Measurements from ENCODE around the gene SNX9. TPM values are rescaled to one million over a fixed set of nuclear protein-coding genes. Genes with fewer than 3 reads are reported as not detected.

SNX9 gene
- total RNA-seq, 1 experiment from 2014 or later: 27.4 TPM

DNA sequence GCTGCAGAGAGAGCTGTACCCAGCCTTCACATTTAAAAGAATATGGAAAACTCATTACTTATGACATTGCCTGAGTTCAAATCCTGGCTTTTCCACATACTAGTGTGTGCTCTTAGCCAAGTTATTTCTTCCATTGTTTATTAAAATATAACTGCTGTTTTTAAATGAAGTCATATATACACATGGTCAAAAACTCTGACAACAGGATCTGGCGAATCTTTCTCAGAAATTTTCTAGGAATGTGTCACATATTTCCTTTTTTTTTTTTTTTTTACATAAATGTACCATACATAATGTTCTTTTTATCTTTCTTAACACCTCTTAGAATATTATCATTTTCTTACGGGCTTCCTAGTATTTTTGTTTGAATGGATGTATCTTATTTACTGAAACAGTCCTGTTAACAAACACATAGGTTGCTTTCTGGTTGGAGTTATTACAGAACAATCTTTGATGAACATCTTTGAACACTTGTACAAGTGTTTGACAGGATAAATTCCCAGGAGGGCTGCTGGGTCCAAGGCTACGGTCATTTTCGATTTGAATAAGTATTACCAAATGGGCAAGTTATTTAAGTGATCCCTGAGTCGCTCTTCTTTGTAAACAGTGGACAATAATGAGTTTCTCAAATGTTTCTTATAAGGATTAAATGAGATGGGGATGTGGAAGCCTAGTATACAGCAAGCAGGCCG lies 1.6 kb upstream of the SNX9 start:
- CTCF ChIA-PET: no interaction called here
- intact Hi-C loops (cut with micrococcal nuclease; ENCODE audit: unreplicated experiment): no loop called here
- Mint-ChIP-seq H3K9me3 (ENCODE audit: unreplicated experiment) (no peaks in the 10 kb centered on the region), H3K27me3 (ENCODE audit: insufficient read depth, unreplicated experiment) (no peaks in the 10 kb centered on the region), H3K4me3 (ENCODE audit: unreplicated experiment) (peak overlapping the region; percentile 93), H3K36me3 (ENCODE audit: insufficient read depth, unreplicated experiment) (peaks cover 8% of the 10 kb centered on the region), H3K27ac (ENCODE audit: unreplicated experiment) (no peak overlapping the region), H3K4me1 (ENCODE audit: low read depth, unreplicated experiment) (peaks cover 9% of the 10 kb centered on the region)
- Histone ChIP-seq H3K4me1 (peaks cover 22% of the 10 kb centered on the region), H3K36me3 (ENCODE audit: control insufficient read depth, insufficient read depth, low read length) (no peaks in the 10 kb centered on the region), H3K27me3 (replicated peaks; ENCODE audit: control insufficient read depth, insufficient read depth, low read length) (no peaks in the 10 kb centered on the region), H3K9me3 (no peaks in the 10 kb centered on the region; the same call in 1 of the 2 replicates), H3K4me3 (ENCODE audit: low read depth, low read length) (no peak overlapping the region)
- POLR2A ChIA-PET: interaction anchor here (1.2 kb wide), 1 partner anchor 58 kb away, joined by 3 read pairs; no protein-coding TSS in a partner anchor
- DNase-seq: no peak
- TF ChIP-seq CTCF (IDR thresholded peaks at IDR 0.05; ENCODE audit: insufficient read depth in 1 of 2, low read depth in 1 of 2, low read length in 1 of 2, severe bottlenecking in 1 of 2, unreplicated experiment in 1 of 2): no peak
- no TSS peak for BruUV-seq (replicated peaks)

DNA sequence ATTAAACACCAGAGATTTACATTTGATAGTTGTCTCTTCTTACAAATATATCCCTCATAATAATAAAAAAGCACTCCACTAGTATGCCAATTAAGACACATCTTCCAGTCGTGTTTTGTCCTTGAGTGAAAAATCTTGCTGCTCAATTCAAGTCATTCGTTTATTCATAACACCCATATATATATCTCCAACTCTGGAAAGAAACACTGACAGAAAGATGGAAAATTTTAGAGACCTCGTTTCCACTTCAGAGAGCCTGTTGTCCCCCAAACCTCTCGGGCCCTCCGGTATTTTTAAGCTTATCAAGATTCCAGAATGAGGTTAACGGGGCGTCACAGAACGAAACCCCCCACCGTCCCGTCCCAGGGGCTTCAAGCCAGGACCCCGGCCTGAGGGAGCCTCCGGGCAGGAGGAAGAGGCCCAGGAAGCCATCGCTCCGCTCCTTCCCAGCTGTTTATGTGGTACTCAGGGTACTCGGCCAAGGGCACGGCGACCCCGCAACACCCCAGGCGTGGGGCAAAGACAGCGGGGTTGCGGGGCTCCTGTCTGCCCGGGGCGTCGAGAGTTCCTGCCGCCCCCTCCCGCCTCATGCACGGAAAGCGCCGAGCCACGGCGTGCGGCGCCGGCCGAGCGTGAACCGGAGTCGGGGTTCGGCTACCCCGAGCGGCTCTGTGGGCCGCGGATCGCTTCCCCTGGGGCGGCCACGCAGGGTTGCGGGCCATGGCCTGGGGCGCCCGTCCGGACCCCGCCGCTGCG lies 623 bp upstream of the SNX9 start:
- Histone ChIP-seq H3K4me3 (ENCODE audit: low read depth, low read length) (peak overlapping the region; percentile 92), H3K4me1 (peaks cover 22% of the 10 kb centered on the region), H3K27me3 (replicated peaks; ENCODE audit: control insufficient read depth, insufficient read depth, low read length) (no peaks in the 10 kb centered on the region), H3K36me3 (ENCODE audit: control insufficient read depth, insufficient read depth, low read length) (no peaks in the 10 kb centered on the region), H3K9me3 (no peaks in the 10 kb centered on the region; the same call in 1 of the 2 replicates)
- POLR2A ChIA-PET: interaction anchor here (1.2 kb wide), 1 partner anchor 59 kb away, joined by 3 read pairs; no protein-coding TSS in a partner anchor
- DNase-seq: peak in 1 of 2 experiments; percentile 21
- peak overlapping the region; percentile 77 for H3K27ac Mint-ChIP-seq (ENCODE audit: unreplicated experiment)
- no peaks in the 10 kb centered on the region for H3K27me3 Mint-ChIP-seq (ENCODE audit: insufficient read depth, unreplicated experiment)
- BruUV-seq (replicated peaks): no TSS peak
- H3K9me3 Mint-ChIP-seq (ENCODE audit: unreplicated experiment): no peaks in the 10 kb centered on the region
- H3K36me3 Mint-ChIP-seq (ENCODE audit: insufficient read depth, unreplicated experiment): peaks cover 8% of the 10 kb centered on the region
- intact Hi-C loops (cut with micrococcal nuclease; ENCODE audit: unreplicated experiment): no loop called here
- H3K4me3 Mint-ChIP-seq (ENCODE audit: unreplicated experiment): peak overlapping the region; percentile 93
- H3K4me1 Mint-ChIP-seq (ENCODE audit: low read depth, unreplicated experiment): peaks cover 9% of the 10 kb centered on the region
- CTCF ChIA-PET: no interaction called here
- TF ChIP-seq CTCF (IDR thresholded peaks at IDR 0.05; ENCODE audit: insufficient read depth in 1 of 2, low read depth in 1 of 2, low read length in 1 of 2, severe bottlenecking in 1 of 2, unreplicated experiment in 1 of 2): no peak

DNA sequence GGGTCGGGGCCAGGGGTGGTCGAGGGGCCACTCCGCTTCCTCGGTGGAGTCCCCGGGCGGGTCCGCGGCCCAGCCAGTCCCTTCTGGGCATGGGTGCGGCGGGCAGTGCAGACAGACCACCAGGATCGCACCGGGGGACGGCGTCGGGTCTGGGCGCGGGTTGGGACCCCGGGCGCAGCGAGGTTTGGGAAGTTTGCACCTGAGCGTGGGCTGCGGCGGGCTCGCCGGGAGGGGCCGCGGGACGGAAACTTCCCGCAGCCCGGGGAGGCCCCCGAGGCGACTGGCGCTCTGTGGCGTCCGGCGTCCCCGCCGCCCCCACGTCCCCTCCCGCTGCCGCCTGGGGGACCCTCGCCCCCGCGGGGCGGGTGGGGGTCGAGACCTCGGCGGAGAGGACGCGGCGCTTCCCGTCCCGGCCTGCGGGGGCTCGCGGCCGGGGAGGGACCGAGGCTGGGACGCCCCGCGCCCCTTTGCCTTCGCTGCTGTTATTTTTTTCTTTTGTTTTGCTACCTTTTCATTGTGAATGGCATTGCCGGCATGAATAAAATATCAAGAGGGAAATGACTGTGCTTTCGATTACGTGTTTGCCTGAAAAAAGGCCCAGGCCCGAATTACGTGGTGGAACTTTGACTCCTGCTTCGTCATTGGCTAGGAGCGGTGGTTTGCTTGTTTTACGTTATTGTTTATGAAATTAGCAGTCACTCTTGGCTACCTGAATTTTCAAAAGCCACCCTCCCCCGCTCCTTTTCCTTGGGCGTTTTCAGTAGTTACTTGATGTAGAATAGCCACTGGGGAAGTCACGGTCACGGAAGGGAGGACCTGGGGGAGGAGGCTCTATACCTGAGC lies 703 bp downstream of the SNX9 start:
- H3K9me3 Mint-ChIP-seq (ENCODE audit: unreplicated experiment): no peaks in the 10 kb centered on the region
- CTCF ChIA-PET: no interaction called here

More for the DNA sequence above, 703 bp downstream of the SNX9 start:
- no TSS peak for BruUV-seq (replicated peaks)
- Histone ChIP-seq H3K4me1 (peaks cover 22% of the 10 kb centered on the region), H3K9me3 (no peaks in the 10 kb centered on the region; the same call in 1 of the 2 replicates), H3K4me3 (ENCODE audit: low read depth, low read length) (peak overlapping the region; percentile 92), H3K27me3 (replicated peaks; ENCODE audit: control insufficient read depth, insufficient read depth, low read length) (no peaks in the 10 kb centered on the region), H3K36me3 (ENCODE audit: control insufficient read depth, insufficient read depth, low read length) (no peaks in the 10 kb centered on the region)
- peak in 1 of 2 experiments; percentile 19 for TF ChIP-seq CTCF (IDR thresholded peaks at IDR 0.05; ENCODE audit: insufficient read depth in 1 of 2, low read depth in 1 of 2, low read length in 1 of 2, severe bottlenecking in 1 of 2, unreplicated experiment in 1 of 2)
- DNase-seq: peak; percentile 33 to 49
- POLR2A ChIA-PET: no interaction called here
- intact Hi-C loops (cut with micrococcal nuclease; ENCODE audit: unreplicated experiment): loop anchor here (2.0 kb wide), 2 partner anchors 49 to 131 kb away; no protein-coding TSS in a partner anchor
- peak overlapping the region; percentile 93 for H3K27ac Mint-ChIP-seq (ENCODE audit: unreplicated experiment)
- peaks cover 9% of the 10 kb centered on the region for H3K4me1 Mint-ChIP-seq (ENCODE audit: low read depth, unreplicated experiment)
- peaks cover 8% of the 10 kb centered on the region for H3K36me3 Mint-ChIP-seq (ENCODE audit: insufficient read depth, unreplicated experiment)
- H3K27me3 Mint-ChIP-seq (ENCODE audit: insufficient read depth, unreplicated experiment): no peaks in the 10 kb centered on the region
- H3K4me3 Mint-ChIP-seq (ENCODE audit: unreplicated experiment): peak overlapping the region; percentile 93

Measured in Caco-2 (cell line).